ENCODE results near the gene HSD17B12. TPM values are rescaled to one million over a fixed set of nuclear protein-coding genes. Genes with fewer than 3 reads are reported as not detected.

The HSD17B12 gene
- total RNA-seq, 4 donors from 2014 or later, result 46.3 to 93.4 (median 60.1) TPM

GRCh38 chr11:43810929-43811596 is 130.5 kb downstream of the HSD17B12 start:
- WGBS, result 93% methylated on average over 7 of the region's 7 CpGs
- H3K4me1 ChIP-seq, result no peaks in the 10 kb centered on the region
- TF ChIP-seq POLR2AphosphoS5 (IDR thresholded peaks at IDR 0.05) (no peak), EP300 (IDR thresholded peaks at IDR 0.05) (no peak), CTCF (IDR thresholded peaks at IDR 0.05) (no peak), POLR2A (IDR thresholded peaks at IDR 0.05) (no peak)
- H3K27me3 ChIP-seq, result no peaks in the 10 kb centered on the region
- no peak overlapping the region for H3K27ac ChIP-seq
- no peak overlapping the region for H3K4me3 ChIP-seq
- H3K36me3 ChIP-seq, result peaks cover 10% of the 10 kb centered on the region
- DNase-seq (ENCODE audit: low spot score in 2 of 2), result no peak
- no peaks in the 10 kb centered on the region for H3K9me3 ChIP-seq

GRCh38 chr11:43812471-43812870 is 131.9 kb downstream of the HSD17B12 start:
- Histone ChIP-seq H3K27me3 (no peaks in the 10 kb centered on the region), H3K4me3 (no peak overlapping the region), H3K4me1 (no peaks in the 10 kb centered on the region), H3K27ac (no peak overlapping the region), H3K36me3 (peaks cover 14% of the 10 kb centered on the region), H3K9me3 (no peaks in the 10 kb centered on the region)
- DNase-seq (ENCODE audit: low spot score in 2 of 2), result no peak
- TF ChIP-seq POLR2AphosphoS5 (IDR thresholded peaks at IDR 0.05) (no peak), CTCF (IDR thresholded peaks at IDR 0.05) (no peak), EP300 (IDR thresholded peaks at IDR 0.05) (no peak), POLR2A (IDR thresholded peaks at IDR 0.05) (no peak)

- Histone ChIP-seq H3K9me3 (no peaks in the 10 kb centered on the region), H3K4me1 (no peaks in the 10 kb centered on the region), H3K4me3 (no peak overlapping the region), H3K27ac (no peak overlapping the region), H3K36me3 (peaks cover 18% of the 10 kb centered on the region), H3K27me3 (no peaks in the 10 kb centered on the region)
- no peak for DNase-seq (ENCODE audit: low spot score in 2 of 2)
- TF ChIP-seq EP300 (IDR thresholded peaks at IDR 0.05), result no peak
- TF ChIP-seq CTCF (IDR thresholded peaks at IDR 0.05), result no peak
- TF ChIP-seq POLR2AphosphoS5 (IDR thresholded peaks at IDR 0.05), result no peak
- TF ChIP-seq POLR2A (IDR thresholded peaks at IDR 0.05), result no peak
- 65% methylated on average over 1 of the region's 1 CpG for WGBS
Measured at GRCh38 chr11:43818220-43818619, 137.7 kb downstream of the HSD17B12 start.

- 94% methylated on average over 2 of the region's 2 CpGs for WGBS
- DNase-seq (ENCODE audit: low spot score in 2 of 2), result no peak
- TF ChIP-seq EP300 (IDR thresholded peaks at IDR 0.05), result no peak
- Histone ChIP-seq H3K9me3 (no peaks in the 10 kb centered on the region), H3K4me3 (no peak overlapping the region), H3K36me3 (peaks cover 22% of the 10 kb centered on the region), H3K27ac (no peak overlapping the region), H3K4me1 (no peaks in the 10 kb centered on the region), H3K27me3 (no peaks in the 10 kb centered on the region)
Measured at GRCh38 chr11:43819926-43820325, 139.4 kb downstream of the HSD17B12 start.

- H3K36me3 ChIP-seq, result peaks cover 9% of the 10 kb centered on the region
- no peaks in the 10 kb centered on the region for H3K4me1 ChIP-seq
- H3K27me3 ChIP-seq, result no peaks in the 10 kb centered on the region
- DNase-seq (ENCODE audit: low spot score in 2 of 2), result no peak
- no peak for TF ChIP-seq EP300 (IDR thresholded peaks at IDR 0.05)
- TF ChIP-seq CTCF (IDR thresholded peaks at IDR 0.05), result no peak
- no peak for TF ChIP-seq POLR2AphosphoS5 (IDR thresholded peaks at IDR 0.05)
- H3K9me3 ChIP-seq, result no peaks in the 10 kb centered on the region
- no peak overlapping the region for H3K27ac ChIP-seq
- H3K4me3 ChIP-seq, result no peak overlapping the region
- WGBS, result 97% methylated on average over 6 of the region's 6 CpGs
Measured at GRCh38 chr11:43823316-43823715, 142.8 kb downstream of the HSD17B12 start.

GRCh38 chr11:43823851-43824250 is 143.3 kb downstream of the HSD17B12 start:
- Histone ChIP-seq H3K27me3 (no peaks in the 10 kb centered on the region), H3K27ac (no peak overlapping the region), H3K4me3 (no peak overlapping the region), H3K9me3 (no peaks in the 10 kb centered on the region), H3K4me1 (no peaks in the 10 kb centered on the region), H3K36me3 (peaks cover 9% of the 10 kb centered on the region)
- TF ChIP-seq EP300 (IDR thresholded peaks at IDR 0.05), result no peak
- TF ChIP-seq POLR2A (IDR thresholded peaks at IDR 0.05), result no peak
- no peak for TF ChIP-seq CTCF (IDR thresholded peaks at IDR 0.05)
- no peak for TF ChIP-seq POLR2AphosphoS5 (IDR thresholded peaks at IDR 0.05)
- WGBS, result 98% methylated on average over 5 of the region's 5 CpGs
- DNase-seq (ENCODE audit: low spot score in 2 of 2), result no peak
